HEK293 (cell line): Measurements from ENCODE around the gene TGM5.

Experiments used
- CTCF ChIP-seq: fragments of 450-650 bp; formaldehyde crosslinking; IDR thresholded peaks from 2 replicates; pipeline ENCODE4 v1.5.1; 2016; ENCODE audit warnings: missing biosample characterization, missing genetic modification characterization
- MEIS1 ChIP-seq: sonication (generic); formaldehyde crosslinking; IDR thresholded peaks from 2 replicates; pipeline ENCODE4 v1.8.1; 2022; ENCODE audit warnings: missing genetic modification reagents, mild to moderate bottlenecking, borderline replicate concordance
- REST ChIP-seq: fragments of 450-650 bp; formaldehyde crosslinking; IDR thresholded peaks from 2 replicates; pipeline ENCODE4 v1.5.1; 2016; ENCODE audit warnings: missing biosample characterization, missing genetic modification characterization
- SETDB1 ChIP-seq: IDR thresholded peaks from one replicate; pipeline ENCODE4 v1.6.1; 2017; ENCODE audit warnings: mild to moderate bottlenecking, low read length, moderate library complexity, mixed read lengths; ENCODE audit not compliant: insufficient read length
- TCF7L2 ChIP-seq: IDR thresholded peaks from 2 replicates; pipeline ENCODE4 v1.6.1; 2011; ENCODE audit warnings: low read depth, mild to moderate bottlenecking, inconsistent platforms, low read length, moderate library complexity, borderline replicate concordance
- ZBTB20 ChIP-seq: fragments of 450-650 bp; formaldehyde crosslinking; IDR thresholded peaks from 2 replicates; pipeline ENCODE4 v1.5.1; 2016; ENCODE audit warnings: missing biosample characterization, missing genetic modification characterization
- ZNF114 ChIP-seq: fragments of 450-650 bp; formaldehyde crosslinking; IDR thresholded peaks from 2 replicates; pipeline ENCODE4 v1.5.0; 2017; ENCODE audit warnings: missing biosample characterization, missing genetic modification characterization
- ZNF146 ChIP-seq: fragments of 450-650 bp; formaldehyde crosslinking; IDR thresholded peaks from 2 replicates; pipeline ENCODE4 v1.5.1; 2016; ENCODE audit warnings: missing biosample characterization, missing genetic modification characterization
- ZNF274 ChIP-seq, 2 experiments: fragments of 200-500 bp in 1 of 2; fragments of 450-650 bp in 1 of 2; sonication (Bioruptor generic) in 1 of 2; formaldehyde crosslinking in 1 of 2; IDR thresholded peaks; 2 replicates each; pipeline versions ENCODE4 v1.5.1 to v1.6.1; 2014 to 2016; ENCODE audit warnings: borderline replicate concordance in 1 of 2, inconsistent platforms in 1 of 2, low read length in 1 of 2, missing biosample characterization in 1 of 2, missing genetic modification characterization in 1 of 2
- ZNF426 ChIP-seq: fragments of 450-650 bp; formaldehyde crosslinking; IDR thresholded peaks from 2 replicates; pipeline ENCODE4 v1.5.1; 2017; ENCODE audit warnings: missing biosample characterization, missing genetic modification characterization, mild to moderate bottlenecking, inconsistent platforms, moderate library complexity
- ZNF433 ChIP-seq: fragments of 450-650 bp; formaldehyde crosslinking; IDR thresholded peaks from 2 replicates; pipeline ENCODE4 v1.5.1; 2016; ENCODE audit warnings: missing biosample characterization, missing genetic modification characterization, low read depth
- ZNF544 ChIP-seq: fragments of 450-650 bp; formaldehyde crosslinking; IDR thresholded peaks from 2 replicates; pipeline ENCODE4 v1.5.0; 2017; ENCODE audit warnings: missing biosample characterization, missing genetic modification characterization

GRCh38 chr15:43235536-43235935 lies 31.2 kb downstream of the TGM5 start:
- TF ChIP-seq ZNF114 (tag by site-specific recombination) (no peak), CTCF (tag by site-specific recombination) (no peak), ZNF274 (IDR thresholded peaks at IDR 0.05; ENCODE audit: low read length) (no peak), ZNF274 (tag by site-specific recombination; IDR thresholded peaks at IDR 0.05; ENCODE audit: borderline replicate concordance) (no peak), ZBTB20 (tag by site-specific recombination) (no peak), ZNF426 (no peak), ZNF544 (tag by site-specific recombination) (no peak), TCF7L2 (no peak), REST (tag by site-specific recombination) (no peak), SETDB1 (no peak), ZNF433 (tag by site-specific recombination) (no peak), MEIS1 (CRISPR knock-in tag) (no peak), ZNF146 (tag by site-specific recombination) (no peak)
